ENCODE data around the gene TRAF3. TPM values are rescaled to one million over a fixed set of nuclear protein-coding genes. Genes with fewer than 3 reads are reported as not detected.

Gene TRAF3
- total RNA-seq, 5 donors from 2014 or later (not counting 1 experiment from before 2014, with no cell fraction given): 29.6 to 46.1 (median 35.7) TPM

GRCh38 chr14:102918438-102918837 is 141.2 kb downstream of the TRAF3 start:
- CTCF ChIA-PET: interaction anchor here in 1 of 2 donors (1.7 kb wide), 1 partner anchor 224 kb away, joined by 8 read pairs; no protein-coding TSS in a partner anchor
- Histone ChIP-seq H3K9me3 (no peaks in the 10 kb centered on the region), H3K4me1 (ENCODE audit: control insufficient read depth in 1 of 2, extremely low read depth in 1 of 2, insufficient read depth in 2 of 2, low read length in 2 of 2) (peaks cover 0 to 21% of the 10 kb centered on the region in 2 experiments), H3K27me3 (replicated peaks in 1 of 2; ENCODE audit: control insufficient read depth in 2 of 2, extremely low read depth in 1 of 2, insufficient read depth in 2 of 2, low read length in 1 of 2) (peaks cover 2 to 13% of the 10 kb centered on the region in 2 experiments), H3K36me3 (ENCODE audit: control insufficient read depth in 2 of 2, extremely low read depth in 1 of 2, insufficient read depth in 1 of 2, low read length in 1 of 2) (peaks cover 0 to 2% of the 10 kb centered on the region in 2 donors), H3K27ac (ENCODE audit: low read length) (no peak overlapping the region), H3K4me3 (ENCODE audit: control insufficient read depth in 1 of 2, extremely low read depth in 1 of 2, low read length in 1 of 2) (no peak overlapping the region)
- H3K27me3 Mint-ChIP-seq: no peaks in the 10 kb centered on the region
- peaks cover 3 to 8% (median 5%) of the 10 kb centered on the region in 3 donors for H3K4me1 Mint-ChIP-seq
- WGBS (ENCODE audit: insufficient coverage): 61% methylated on average over 2 of the region's 2 CpGs
- ATAC-seq (replicated peaks in 1 of 4) (no peak), DNase-seq (no peak)
- no peaks in the 10 kb centered on the region for H3K9me3 Mint-ChIP-seq
- POLR2A ChIA-PET: interaction anchor here in 1 of 2 donors (0.5 kb wide), 1 partner anchor 233 kb away, joined by 3 read pairs; no protein-coding TSS in a partner anchor
- H3K4me3 Mint-ChIP-seq: no peak overlapping the region
- H3K27ac Mint-ChIP-seq: no peak overlapping the region
- H3K36me3 Mint-ChIP-seq: no peaks in the 10 kb centered on the region

GRCh38 chr14:102920273-102920997 is 143.2 kb downstream of the TRAF3 start:
- 93% methylated on average over 5 of the region's 5 CpGs for WGBS (ENCODE audit: insufficient coverage)
- no peaks in the 10 kb centered on the region for H3K36me3 Mint-ChIP-seq
- POLR2A ChIA-PET: no interaction called here

DNA sequence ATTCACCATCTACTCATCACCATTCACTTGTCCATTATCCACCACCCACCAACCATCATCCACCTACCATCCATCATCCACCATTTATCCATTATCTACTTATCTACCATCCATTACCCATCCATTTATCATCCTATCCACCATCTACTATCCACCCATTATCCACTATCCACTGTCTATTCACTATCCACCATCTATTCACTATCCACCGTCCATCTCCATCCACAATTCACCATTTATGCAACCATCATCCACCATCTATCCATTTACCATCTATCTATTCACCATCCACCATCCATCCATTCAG is 143.7 kb downstream of the TRAF3 start:
- ChIA-PET POLR2A (no interaction called here), CTCF (no interaction called here)
- ATAC-seq (replicated peaks in 1 of 4): no peak
- 100% methylated on average over 1 of the region's 1 CpG for WGBS (ENCODE audit: insufficient coverage)
- Histone ChIP-seq H3K4me1 (ENCODE audit: control insufficient read depth in 1 of 2, extremely low read depth in 1 of 2, insufficient read depth in 2 of 2, low read length in 2 of 2) (peaks cover 0 to 37% of the 10 kb centered on the region in 2 experiments), H3K27ac (ENCODE audit: low read length) (no peak overlapping the region), H3K4me3 (ENCODE audit: control insufficient read depth in 1 of 2, extremely low read depth in 1 of 2, low read length in 1 of 2) (no peak overlapping the region), H3K36me3 (ENCODE audit: control insufficient read depth in 2 of 2, extremely low read depth in 1 of 2, insufficient read depth in 1 of 2, low read length in 1 of 2) (no peaks in the 10 kb centered on the region), H3K9me3 (no peaks in the 10 kb centered on the region), H3K27me3 (replicated peaks in 1 of 2; ENCODE audit: control insufficient read depth in 2 of 2, extremely low read depth in 1 of 2, insufficient read depth in 2 of 2, low read length in 1 of 2) (peaks cover 2 to 38% of the 10 kb centered on the region in 2 experiments)
- no peak overlapping the region for H3K27ac Mint-ChIP-seq
- no peak overlapping the region for H3K4me3 Mint-ChIP-seq
- H3K4me1 Mint-ChIP-seq: peaks cover 11 to 17% (median 17%) of the 10 kb centered on the region in 3 donors
- no peaks in the 10 kb centered on the region for H3K9me3 Mint-ChIP-seq
- H3K27me3 Mint-ChIP-seq: peaks cover 4 to 11% of the 10 kb centered on the region in 2 donors
- H3K36me3 Mint-ChIP-seq: no peaks in the 10 kb centered on the region
- no peak for DNase-seq

More at GRCh38 chr14:102920273-102920997, 143.2 kb downstream of the TRAF3 start:
- peaks cover 0 to 37% of the 10 kb centered on the region in 2 experiments for H3K4me1 ChIP-seq (ENCODE audit: control insufficient read depth in 1 of 2, extremely low read depth in 1 of 2, insufficient read depth in 2 of 2, low read length in 2 of 2)
- no peak overlapping the region for H3K27ac ChIP-seq (ENCODE audit: low read length)
- H3K4me3 Mint-ChIP-seq: no peak overlapping the region
- peaks cover 11 to 16% (median 14%) of the 10 kb centered on the region in 3 donors for H3K4me1 Mint-ChIP-seq
- no peaks in the 10 kb centered on the region for H3K9me3 ChIP-seq
- no peaks in the 10 kb centered on the region for H3K9me3 Mint-ChIP-seq
- H3K4me3 ChIP-seq (ENCODE audit: control insufficient read depth in 1 of 2, extremely low read depth in 1 of 2, low read length in 1 of 2): no peak overlapping the region
- DNase-seq: no peak
- ATAC-seq (replicated peaks in 1 of 4): no peak
- peaks cover 2 to 33% of the 10 kb centered on the region in 2 experiments for H3K27me3 ChIP-seq (replicated peaks in 1 of 2; ENCODE audit: control insufficient read depth in 2 of 2, extremely low read depth in 1 of 2, insufficient read depth in 2 of 2, low read length in 1 of 2)
- CTCF ChIA-PET: no interaction called here
- H3K27me3 Mint-ChIP-seq: peaks cover 0 to 6% of the 10 kb centered on the region in 2 donors
- H3K36me3 ChIP-seq (ENCODE audit: control insufficient read depth in 2 of 2, extremely low read depth in 1 of 2, insufficient read depth in 1 of 2, low read length in 1 of 2): no peaks in the 10 kb centered on the region
- no peak overlapping the region for H3K27ac Mint-ChIP-seq

- no peaks in the 10 kb centered on the region for H3K36me3 Mint-ChIP-seq
- POLR2A ChIA-PET: no interaction called here
- peak in 2 of 4 experiments; percentile 25 to 28 for ATAC-seq (replicated peaks in 1 of 4)
- peaks cover 16 to 21% (median 18%) of the 10 kb centered on the region in 3 donors for H3K4me1 Mint-ChIP-seq
- no peak within 1 kb of the TSS for H3K27ac ChIP-seq (ENCODE audit: low read length)
- peaks cover 0 to 35% of the 10 kb centered on the region in 2 experiments for H3K4me1 ChIP-seq (ENCODE audit: control insufficient read depth in 1 of 2, extremely low read depth in 1 of 2, insufficient read depth in 2 of 2, low read length in 2 of 2)
- H3K4me3 ChIP-seq (ENCODE audit: control insufficient read depth in 1 of 2, extremely low read depth in 1 of 2, low read length in 1 of 2): peak within 1 kb of the TSS in 1 of 2 donors; percentile 34
- H3K9me3 Mint-ChIP-seq: no peaks in the 10 kb centered on the region
- H3K4me3 Mint-ChIP-seq: peak within 1 kb of the TSS; percentile 43 to 72 (median 66)
- no peaks in the 10 kb centered on the region for H3K9me3 ChIP-seq
- DNase-seq: no peak
- CTCF ChIA-PET: no interaction called here
- H3K27me3 ChIP-seq (replicated peaks in 1 of 2; ENCODE audit: control insufficient read depth in 2 of 2, extremely low read depth in 1 of 2, insufficient read depth in 2 of 2, low read length in 1 of 2): peaks cover 2 to 51% of the 10 kb centered on the region in 2 experiments
- H3K36me3 ChIP-seq (ENCODE audit: control insufficient read depth in 2 of 2, extremely low read depth in 1 of 2, insufficient read depth in 1 of 2, low read length in 1 of 2): no peaks in the 10 kb centered on the region
- peaks cover 7 to 19% of the 10 kb centered on the region in 2 donors for H3K27me3 Mint-ChIP-seq
- WGBS (ENCODE audit: insufficient coverage): 10% methylated on average over 54 of the region's 56 CpGs
- H3K27ac Mint-ChIP-seq: no peak within 1 kb of the TSS
Measured at GRCh38 chr14:102922490-102923200, 145.4 kb downstream of the TRAF3 start, which contains the start of gene AMN. TSS of gene AMN (plus strand) at chr14:102922663. CDS start at chr14:102922689, 26 bp downstream.

GRCh38 chr14:102923201-102923924 is 146.1 kb downstream of the TRAF3 start:
- Mint-ChIP-seq H3K4me3 (peak overlapping the region; percentile 43 to 72 (median 66)), H3K27me3 (peaks cover 7 to 19% of the 10 kb centered on the region in 2 donors), H3K27ac (no peak overlapping the region), H3K4me1 (peaks cover 16 to 23% (median 18%) of the 10 kb centered on the region in 3 donors), H3K36me3 (no peaks in the 10 kb centered on the region), H3K9me3 (no peaks in the 10 kb centered on the region)
- POLR2A ChIA-PET: no interaction called here
- peak overlapping the region in 1 of 2 donors; percentile 34 for H3K4me3 ChIP-seq (ENCODE audit: control insufficient read depth in 1 of 2, extremely low read depth in 1 of 2, low read length in 1 of 2)
- peaks cover 0 to 37% of the 10 kb centered on the region in 2 experiments for H3K4me1 ChIP-seq (ENCODE audit: control insufficient read depth in 1 of 2, extremely low read depth in 1 of 2, insufficient read depth in 2 of 2, low read length in 2 of 2)
- CTCF ChIA-PET: no interaction called here
- 17% methylated on average over 51 of the region's 53 CpGs for WGBS (ENCODE audit: insufficient coverage)
- DNase-seq (no peak), ATAC-seq (replicated peaks in 1 of 4) (peak in 2 of 4 experiments; percentile 12 to 15)
- H3K36me3 ChIP-seq (ENCODE audit: control insufficient read depth in 2 of 2, extremely low read depth in 1 of 2, insufficient read depth in 1 of 2, low read length in 1 of 2): no peaks in the 10 kb centered on the region
- no peak overlapping the region for H3K27ac ChIP-seq (ENCODE audit: low read length)
- peaks cover 2 to 58% of the 10 kb centered on the region in 2 experiments for H3K27me3 ChIP-seq (replicated peaks in 1 of 2; ENCODE audit: control insufficient read depth in 2 of 2, extremely low read depth in 1 of 2, insufficient read depth in 2 of 2, low read length in 1 of 2)
- H3K9me3 ChIP-seq: no peaks in the 10 kb centered on the region

GRCh38 chr14:102923925-102924486 is 146.8 kb downstream of the TRAF3 start:
- no peak for ATAC-seq (replicated peaks in 1 of 4)
- H3K4me3 Mint-ChIP-seq: peak overlapping the region in 1 of 3 donors; percentile 42
- H3K9me3 Mint-ChIP-seq: no peaks in the 10 kb centered on the region
- ChIA-PET POLR2A (no interaction called here), CTCF (no interaction called here)
- H3K4me1 Mint-ChIP-seq: peaks cover 16 to 27% (median 18%) of the 10 kb centered on the region in 3 donors
- no peaks in the 10 kb centered on the region for H3K9me3 ChIP-seq
- no peak overlapping the region for H3K4me3 ChIP-seq (ENCODE audit: control insufficient read depth in 1 of 2, extremely low read depth in 1 of 2, low read length in 1 of 2)
- H3K27me3 Mint-ChIP-seq: peaks cover 7 to 21% of the 10 kb centered on the region in 2 donors
- 56% methylated on average over 10 of the region's 11 CpGs for WGBS (ENCODE audit: insufficient coverage)
- H3K27me3 ChIP-seq (replicated peaks in 1 of 2; ENCODE audit: control insufficient read depth in 2 of 2, extremely low read depth in 1 of 2, insufficient read depth in 2 of 2, low read length in 1 of 2): peaks cover 2 to 64% of the 10 kb centered on the region in 2 experiments
- H3K4me1 ChIP-seq (ENCODE audit: control insufficient read depth in 1 of 2, extremely low read depth in 1 of 2, insufficient read depth in 2 of 2, low read length in 2 of 2): peaks cover 0 to 44% of the 10 kb centered on the region in 2 experiments
- no peak overlapping the region for H3K27ac Mint-ChIP-seq
- H3K36me3 ChIP-seq (ENCODE audit: control insufficient read depth in 2 of 2, extremely low read depth in 1 of 2, insufficient read depth in 1 of 2, low read length in 1 of 2): no peaks in the 10 kb centered on the region
- no peak for DNase-seq
- no peaks in the 10 kb centered on the region for H3K36me3 Mint-ChIP-seq
- H3K27ac ChIP-seq (ENCODE audit: low read length): no peak overlapping the region
